Measurements from ENCODE around the gene GJE1.

The GJE1 gene

DNA sequence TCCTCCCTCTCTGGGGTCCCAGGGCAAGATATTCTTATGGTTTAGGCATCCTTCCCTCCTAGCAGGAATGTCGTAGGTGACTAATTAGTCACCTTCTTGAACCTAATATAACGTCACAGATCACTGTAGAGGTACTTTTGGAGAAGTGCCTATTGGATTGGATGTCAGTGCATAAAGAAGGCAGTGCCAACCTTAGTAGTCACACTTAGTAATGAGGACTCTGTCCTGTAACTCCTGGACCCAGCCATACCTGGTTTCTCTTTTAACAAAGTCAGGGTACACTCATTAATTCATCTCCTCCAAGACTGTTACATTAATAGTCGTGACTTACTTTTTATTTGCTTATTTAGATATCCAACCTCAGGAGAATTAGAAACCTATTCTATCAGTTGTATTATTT is 34.3 kb downstream of the GJE1 start:
- no peak overlapping the region for H3K27ac ChIP-seq (ENCODE audit: low read length)
- no peaks in the 10 kb centered on the region for H3K9me3 ChIP-seq (ENCODE audit: control insufficient read depth, low read depth, low read length)
- no peaks in the 10 kb centered on the region for H3K27me3 ChIP-seq (ENCODE audit: control insufficient read depth, insufficient read depth, low read length)
- H3K9ac ChIP-seq (ENCODE audit: low read length) = no peak overlapping the region
- peaks cover 35% of the 10 kb centered on the region for H3K36me3 ChIP-seq (ENCODE audit: control insufficient read depth, low read depth, low read length)
- H3K4me3 ChIP-seq (ENCODE audit: low read length) = no peak overlapping the region
- H3K4me1 ChIP-seq (ENCODE audit: control insufficient read depth, low read depth, low read length) = no peaks in the 10 kb centered on the region

DNA sequence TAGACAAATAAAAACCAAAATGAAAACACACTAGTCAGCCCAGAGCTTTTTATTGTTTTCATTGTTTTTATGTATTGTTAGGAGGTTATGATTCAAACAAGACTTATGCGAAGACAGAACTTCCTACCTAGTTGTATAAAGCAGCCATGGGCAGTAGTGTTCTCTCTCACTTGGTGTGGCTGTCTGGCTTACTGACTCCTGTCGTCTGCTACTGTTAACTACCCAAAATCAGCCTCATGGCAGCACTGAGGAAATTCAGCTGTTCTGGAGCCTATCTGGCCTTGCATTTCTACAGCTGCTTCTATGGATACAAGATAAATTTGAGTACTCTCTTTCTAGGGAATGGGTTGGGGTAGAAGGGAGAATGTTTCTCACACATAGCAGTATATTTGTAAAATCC is 34.8 kb downstream of the GJE1 start:
- Histone ChIP-seq H3K9me3 (ENCODE audit: control insufficient read depth, low read depth, low read length) (no peaks in the 10 kb centered on the region), H3K4me1 (ENCODE audit: control insufficient read depth, low read depth, low read length) (no peaks in the 10 kb centered on the region), H3K36me3 (ENCODE audit: control insufficient read depth, low read depth, low read length) (peaks cover 39% of the 10 kb centered on the region), H3K9ac (ENCODE audit: low read length) (no peak overlapping the region), H3K27me3 (ENCODE audit: control insufficient read depth, insufficient read depth, low read length) (no peaks in the 10 kb centered on the region), H3K4me3 (ENCODE audit: low read length) (no peak overlapping the region), H3K27ac (ENCODE audit: low read length) (no peak overlapping the region)

DNA sequence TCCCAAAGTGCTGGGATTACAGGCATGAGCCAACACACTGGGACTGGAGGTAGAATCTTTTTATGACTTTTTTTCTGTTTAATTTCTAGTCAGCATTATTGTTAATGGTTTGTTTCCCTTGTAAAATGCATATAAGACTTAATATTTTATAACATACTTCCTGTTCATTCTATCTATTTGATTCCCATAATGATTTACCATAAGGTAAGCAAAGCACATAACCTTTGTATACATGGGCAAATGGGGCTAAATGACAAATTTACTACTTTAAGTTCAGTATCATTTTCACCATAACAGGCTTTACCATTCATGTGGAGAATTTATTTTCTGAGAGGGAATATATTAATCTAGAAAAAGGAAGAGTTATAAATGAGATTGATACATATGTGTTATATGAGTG is 38.6 kb downstream of the GJE1 start:
- Histone ChIP-seq H3K4me1 (ENCODE audit: control insufficient read depth, low read depth, low read length) (no peaks in the 10 kb centered on the region), H3K27ac (ENCODE audit: low read length) (no peak overlapping the region), H3K4me3 (ENCODE audit: low read length) (no peak overlapping the region), H3K36me3 (ENCODE audit: control insufficient read depth, low read depth, low read length) (peaks cover 50% of the 10 kb centered on the region), H3K9ac (ENCODE audit: low read length) (no peak overlapping the region), H3K27me3 (ENCODE audit: control insufficient read depth, insufficient read depth, low read length) (no peaks in the 10 kb centered on the region), H3K9me3 (ENCODE audit: control insufficient read depth, low read depth, low read length) (no peaks in the 10 kb centered on the region)

DNA sequence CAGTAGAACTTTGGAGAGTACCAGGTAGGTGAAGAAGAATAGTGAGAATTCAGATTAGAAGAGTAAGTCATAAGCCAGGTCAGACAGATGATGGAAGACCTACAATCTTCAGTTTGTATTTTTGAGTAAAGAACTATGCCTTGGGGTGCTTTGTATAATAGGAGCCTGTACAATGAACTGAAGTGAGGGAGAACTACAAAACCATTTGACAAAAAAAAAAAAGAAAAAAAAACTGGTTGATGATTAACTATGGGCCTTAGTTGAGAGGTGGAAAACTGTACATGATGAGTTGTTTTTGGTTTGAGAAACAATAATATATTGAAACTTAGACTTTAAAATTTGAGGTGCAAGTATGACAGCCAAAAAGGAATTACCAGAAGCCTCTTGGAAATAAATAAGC is 40.0 kb downstream of the GJE1 start:
- Histone ChIP-seq H3K27me3 (ENCODE audit: control insufficient read depth, insufficient read depth, low read length) (no peaks in the 10 kb centered on the region), H3K36me3 (ENCODE audit: control insufficient read depth, low read depth, low read length) (peaks cover 41% of the 10 kb centered on the region), H3K27ac (ENCODE audit: low read length) (no peak overlapping the region), H3K9me3 (ENCODE audit: control insufficient read depth, low read depth, low read length) (no peaks in the 10 kb centered on the region), H3K4me1 (ENCODE audit: control insufficient read depth, low read depth, low read length) (no peaks in the 10 kb centered on the region), H3K9ac (ENCODE audit: low read length) (no peak overlapping the region), H3K4me3 (ENCODE audit: low read length) (no peak overlapping the region)

DNA sequence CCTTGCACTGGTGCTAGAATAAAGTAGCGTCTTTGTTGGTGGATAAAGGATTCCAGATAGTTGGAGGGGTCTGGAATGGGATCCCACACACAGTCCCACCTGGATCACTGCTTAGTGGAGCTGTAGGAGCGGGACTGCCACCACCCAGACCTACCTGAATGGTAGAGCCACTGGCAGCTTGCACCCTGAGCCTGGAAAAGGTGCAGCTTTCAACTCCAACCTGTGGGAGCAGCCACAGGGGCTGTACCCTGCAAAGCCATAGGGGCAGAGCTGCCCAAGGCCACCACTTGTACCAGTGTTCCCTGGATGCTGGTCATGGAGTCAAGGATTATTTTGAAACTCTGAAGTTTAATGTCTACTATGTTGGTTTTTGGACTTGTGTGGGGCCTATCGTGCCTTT is 41.3 kb downstream of the GJE1 start:
- Histone ChIP-seq H3K9me3 (ENCODE audit: control insufficient read depth, low read depth, low read length) (no peaks in the 10 kb centered on the region), H3K9ac (ENCODE audit: low read length) (no peak overlapping the region), H3K4me3 (ENCODE audit: low read length) (no peak overlapping the region), H3K36me3 (ENCODE audit: control insufficient read depth, low read depth, low read length) (peaks cover 39% of the 10 kb centered on the region), H3K27ac (ENCODE audit: low read length) (no peak overlapping the region), H3K27me3 (ENCODE audit: control insufficient read depth, insufficient read depth, low read length) (no peaks in the 10 kb centered on the region), H3K4me1 (ENCODE audit: control insufficient read depth, low read depth, low read length) (no peaks in the 10 kb centered on the region)

DNA sequence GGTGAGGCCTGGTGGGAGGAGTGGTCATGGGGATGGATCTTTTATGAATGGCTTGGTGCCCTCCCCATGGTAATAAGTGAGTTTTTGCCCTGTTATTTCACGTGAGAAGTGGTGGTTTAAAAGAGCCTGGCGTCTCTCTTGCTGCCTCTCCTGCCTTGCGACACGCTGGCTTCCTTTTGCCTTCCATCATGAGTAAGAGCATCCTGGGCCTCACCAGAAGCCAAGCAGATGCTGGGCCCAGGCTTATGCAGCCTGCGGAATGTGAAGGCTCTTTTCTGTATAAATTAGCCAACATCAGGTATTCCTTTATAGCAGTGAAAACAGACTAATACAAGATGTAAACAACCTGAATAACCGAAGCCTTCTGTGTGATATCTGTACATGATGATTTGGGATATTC is 42.0 kb downstream of the GJE1 start:
- H3K27ac ChIP-seq (ENCODE audit: low read length) = no peak overlapping the region
- H3K4me1 ChIP-seq (ENCODE audit: control insufficient read depth, low read depth, low read length) = no peaks in the 10 kb centered on the region
- H3K9me3 ChIP-seq (ENCODE audit: control insufficient read depth, low read depth, low read length) = no peaks in the 10 kb centered on the region
- peaks cover 39% of the 10 kb centered on the region for H3K36me3 ChIP-seq (ENCODE audit: control insufficient read depth, low read depth, low read length)
- no peak overlapping the region for H3K9ac ChIP-seq (ENCODE audit: low read length)
- no peaks in the 10 kb centered on the region for H3K27me3 ChIP-seq (ENCODE audit: control insufficient read depth, insufficient read depth, low read length)
- H3K4me3 ChIP-seq (ENCODE audit: low read length) = no peak overlapping the region

DNA sequence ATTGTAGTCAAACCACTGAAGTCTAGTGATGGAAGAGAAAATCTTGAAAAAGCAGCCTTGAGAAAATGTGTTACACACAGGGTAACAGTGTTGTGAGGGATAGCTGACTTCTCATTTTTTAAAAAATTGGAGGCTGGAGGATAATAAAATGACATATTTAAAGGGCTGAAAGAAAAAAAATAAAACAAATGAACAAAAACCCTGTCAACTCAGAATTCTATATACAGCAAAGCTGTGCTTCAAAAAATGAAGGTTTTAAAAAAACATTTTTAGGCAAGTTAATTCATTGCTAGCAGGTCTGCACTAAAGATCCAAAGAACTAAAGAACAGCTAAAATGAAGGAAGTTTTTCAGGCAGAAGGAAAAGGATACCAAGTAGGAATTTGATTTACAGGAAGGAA is 45.4 kb downstream of the GJE1 start:
- H3K27ac ChIP-seq (ENCODE audit: low read length) = no peak overlapping the region
- no peaks in the 10 kb centered on the region for H3K4me1 ChIP-seq (ENCODE audit: control insufficient read depth, low read depth, low read length)

DNA sequence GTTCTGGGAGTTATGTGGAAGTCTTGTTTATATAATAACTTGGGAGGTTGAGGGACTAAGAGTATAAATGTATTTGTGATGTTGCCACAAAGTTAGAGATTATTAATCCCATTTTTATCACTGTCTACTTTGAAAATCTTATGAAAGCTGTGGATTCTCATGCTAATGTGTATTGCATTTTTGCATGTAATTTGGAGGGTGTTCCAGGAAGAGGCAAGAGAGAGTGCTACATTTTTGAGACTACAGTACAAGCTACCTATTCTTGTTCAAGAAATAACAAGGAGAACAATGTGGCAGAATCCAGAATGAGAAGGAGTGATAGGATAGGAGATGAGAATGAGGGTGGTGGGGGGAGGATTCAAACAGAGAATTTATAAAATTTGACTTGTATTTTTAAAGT is 49.3 kb downstream of the GJE1 start:
- Histone ChIP-seq H3K4me1 (ENCODE audit: control insufficient read depth, low read depth, low read length) (no peaks in the 10 kb centered on the region), H3K4me3 (ENCODE audit: low read length) (no peak overlapping the region), H3K9me3 (ENCODE audit: control insufficient read depth, low read depth, low read length) (no peaks in the 10 kb centered on the region), H3K27ac (ENCODE audit: low read length) (no peak overlapping the region), H3K9ac (ENCODE audit: low read length) (no peak overlapping the region), H3K27me3 (ENCODE audit: control insufficient read depth, insufficient read depth, low read length) (no peaks in the 10 kb centered on the region), H3K36me3 (ENCODE audit: control insufficient read depth, low read depth, low read length) (peaks cover 3% of the 10 kb centered on the region)

More for the DNA sequence above, 45.4 kb downstream of the GJE1 start:
- H3K9ac ChIP-seq (ENCODE audit: low read length) = no peak overlapping the region
- no peak overlapping the region for H3K4me3 ChIP-seq (ENCODE audit: low read length)
- no peaks in the 10 kb centered on the region for H3K27me3 ChIP-seq (ENCODE audit: control insufficient read depth, insufficient read depth, low read length)
- H3K9me3 ChIP-seq (ENCODE audit: control insufficient read depth, low read depth, low read length) = no peaks in the 10 kb centered on the region
- H3K36me3 ChIP-seq (ENCODE audit: control insufficient read depth, low read depth, low read length) = peaks cover 11% of the 10 kb centered on the region

DNA sequence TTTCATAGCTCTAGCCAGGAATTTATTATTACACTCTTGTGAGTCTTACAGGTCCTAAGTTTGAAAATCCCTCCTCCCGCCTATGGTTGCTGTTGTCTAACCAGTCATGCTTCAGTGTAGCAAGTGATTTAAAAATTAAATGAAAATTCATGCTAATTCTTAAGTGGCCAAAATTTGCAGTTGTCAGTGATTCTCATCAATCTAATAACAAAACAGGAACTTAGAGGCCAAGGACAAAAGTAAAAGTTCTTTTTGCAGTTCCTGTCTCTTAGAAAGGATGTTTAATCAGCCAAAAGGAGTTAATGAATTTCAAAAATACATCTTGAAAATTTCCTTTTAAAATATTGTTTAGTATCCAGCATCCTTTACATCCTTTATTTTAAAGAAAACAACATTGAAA is 50.6 kb downstream of the GJE1 start:
- Histone ChIP-seq H3K4me3 (ENCODE audit: low read length) (no peak overlapping the region), H3K27ac (ENCODE audit: low read length) (no peak overlapping the region), H3K9me3 (ENCODE audit: control insufficient read depth, low read depth, low read length) (no peaks in the 10 kb centered on the region), H3K4me1 (ENCODE audit: control insufficient read depth, low read depth, low read length) (no peaks in the 10 kb centered on the region), H3K36me3 (ENCODE audit: control insufficient read depth, low read depth, low read length) (no peaks in the 10 kb centered on the region), H3K9ac (ENCODE audit: low read length) (no peak overlapping the region), H3K27me3 (ENCODE audit: control insufficient read depth, insufficient read depth, low read length) (no peaks in the 10 kb centered on the region)

DNA sequence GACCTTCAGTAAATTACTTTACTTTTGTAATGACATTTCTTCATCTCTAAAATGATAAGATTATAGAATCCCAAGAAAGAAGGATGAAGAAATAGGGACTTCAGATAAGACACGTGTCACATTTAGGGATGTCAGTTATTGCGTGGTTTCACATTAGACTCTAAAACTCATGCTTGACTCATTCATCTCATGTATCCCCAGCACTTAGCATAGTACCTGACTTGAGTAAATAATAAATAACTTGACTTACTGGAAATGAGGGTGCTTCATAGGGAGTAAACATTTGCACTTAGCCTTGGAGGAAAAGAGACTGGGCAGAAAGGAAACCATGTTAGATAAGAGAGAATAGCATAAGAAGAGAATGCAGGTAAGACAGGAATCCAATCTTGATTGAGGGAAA is 51.6 kb downstream of the GJE1 start:
- Histone ChIP-seq H3K4me1 (ENCODE audit: control insufficient read depth, low read depth, low read length) (no peaks in the 10 kb centered on the region), H3K36me3 (ENCODE audit: control insufficient read depth, low read depth, low read length) (no peaks in the 10 kb centered on the region), H3K27ac (ENCODE audit: low read length) (no peak overlapping the region), H3K4me3 (ENCODE audit: low read length) (no peak overlapping the region), H3K9ac (ENCODE audit: low read length) (no peak overlapping the region), H3K9me3 (ENCODE audit: control insufficient read depth, low read depth, low read length) (no peaks in the 10 kb centered on the region), H3K27me3 (ENCODE audit: control insufficient read depth, insufficient read depth, low read length) (no peaks in the 10 kb centered on the region)
